Hepatocyte (in vitro differentiated cells): Measurements from ENCODE around the gene LRRC51.

Experiments
- CTCF ChIP-seq: fragments of 200-600 bp; sonication (generic); IDR thresholded peaks from 2 replicates; pipeline ENCODE4 v1.5.1; 2016; ENCODE audit warnings: antibody characterized with exemption, mild to moderate bottlenecking; ENCODE audit not compliant: poor library complexity
- EZH2 ChIP-seq: fragments of 200-600 bp; sonication (generic); IDR thresholded peaks from 2 replicates; pipeline ENCODE4 v1.6.1; 2016; ENCODE audit warnings: antibody characterized with exemption, mild to moderate bottlenecking, borderline replicate concordance
- EZH2phosphoT487 ChIP-seq: fragments of 200-600 bp; sonication (generic); IDR thresholded peaks from one replicate; pipeline ENCODE4 v1.6.1; 2018; ENCODE audit warnings: antibody characterized with exemption, mild to moderate bottlenecking, low read depth, moderate library complexity; ENCODE audit not compliant: unreplicated experiment, severe bottlenecking

- no peak for TF ChIP-seq EZH2
- no peak for TF ChIP-seq CTCF
- TF ChIP-seq EZH2phosphoT487 = no peak
Observed at GRCh38 chr11:72123117-72123653, 42.5 kb downstream of the LRRC51 start.
